ENCODE results near the gene PRC1. TPM values are rescaled to one million over a fixed set of nuclear protein-coding genes. Genes with fewer than 3 reads are reported as not detected.
A peak's percentile ranks its signal among the peaks of the same experiment; 100 is the strongest.

The PRC1 gene
- total RNA-seq, 4 donors from 2014 or later: 12.1 to 31.0 (median 14.9) TPM

- H3K4me3 ChIP-seq: no peak overlapping the region
- H3K4me1 ChIP-seq: no peaks in the 10 kb centered on the region
- no peaks in the 10 kb centered on the region for H3K36me3 ChIP-seq
- no peaks in the 10 kb centered on the region for H3K27me3 ChIP-seq
- no peak for DNase-seq (ENCODE audit: low spot score in 2 of 2)
- TF ChIP-seq EP300 (IDR thresholded peaks at IDR 0.05) (no peak), CTCF (IDR thresholded peaks at IDR 0.05) (peak; percentile 22 to 47 (median 41)), POLR2A (IDR thresholded peaks at IDR 0.05) (no peak)
- 41 to 63% methylated on average over 8 to 12 of the region's 12 CpGs for WGBS, 2 donors
- H3K9me3 ChIP-seq: no peaks in the 10 kb centered on the region
- H3K27ac ChIP-seq: no peak overlapping the region
These were observed 38.8 kb upstream of the PRC1 start for GRCh38 chr15:91032919-91033803.

DNA sequence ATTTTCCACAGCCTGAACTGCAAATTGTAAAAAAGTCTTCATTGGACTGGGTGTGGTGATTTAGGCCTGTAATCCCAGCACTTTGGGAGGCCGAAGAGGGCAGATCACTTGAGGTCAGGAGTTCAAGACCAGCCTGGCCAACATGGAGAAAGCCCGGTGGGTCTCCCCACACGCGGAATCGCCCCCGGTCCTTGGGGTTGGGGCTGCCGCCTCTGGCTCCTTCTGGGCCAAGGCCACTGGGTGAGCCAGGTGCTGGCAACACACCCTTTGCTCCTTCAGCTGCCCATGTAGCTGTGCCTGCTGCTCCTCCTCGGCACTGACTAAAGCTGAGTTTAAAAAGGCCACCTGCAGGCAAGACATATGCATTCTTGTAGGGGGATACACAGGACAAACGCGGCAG lies 37.5 kb upstream of the PRC1 start:
- H3K4me1 ChIP-seq: no peaks in the 10 kb centered on the region
- 69 to 76% methylated on average over 10 of the region's 10 CpGs for WGBS, 2 donors
- H3K4me3 ChIP-seq: no peak overlapping the region
- TF ChIP-seq CTCF (IDR thresholded peaks at IDR 0.05) (no peak), EP300 (IDR thresholded peaks at IDR 0.05) (no peak), POLR2A (IDR thresholded peaks at IDR 0.05) (no peak)
- no peaks in the 10 kb centered on the region for H3K9me3 ChIP-seq
- no peaks in the 10 kb centered on the region for H3K36me3 ChIP-seq
- no peak for DNase-seq (ENCODE audit: low spot score in 2 of 2)
- H3K27ac ChIP-seq: no peak overlapping the region
- no peaks in the 10 kb centered on the region for H3K27me3 ChIP-seq

- Histone ChIP-seq H3K4me1 (peaks cover 0 to 5% (median 0%) of the 10 kb centered on the region in 4 donors), H3K4me3 (no peak overlapping the region), H3K27me3 (no peaks in the 10 kb centered on the region), H3K36me3 (no peaks in the 10 kb centered on the region), H3K27ac (no peak overlapping the region), H3K9me3 (no peaks in the 10 kb centered on the region)
- WGBS, 2 donors: 50 to 60% methylated on average over 1 of the region's 1 CpG
- no peak for TF ChIP-seq CTCF (IDR thresholded peaks at IDR 0.05)
- TF ChIP-seq EP300 (IDR thresholded peaks at IDR 0.05): no peak
- no peak for DNase-seq (ENCODE audit: low spot score in 2 of 2)
These were observed 33.3 kb upstream of the PRC1 start for GRCh38 chr15:91027677-91028076.

GRCh38 chr15:91023720-91024119 lies 29.4 kb upstream of the PRC1 start:
- Histone ChIP-seq H3K36me3 (no peaks in the 10 kb centered on the region), H3K4me1 (peaks cover 0 to 33% (median 13%) of the 10 kb centered on the region in 4 donors), H3K4me3 (no peak overlapping the region), H3K27ac (no peak overlapping the region), H3K27me3 (no peaks in the 10 kb centered on the region), H3K9me3 (no peaks in the 10 kb centered on the region)
- 92 to 93% methylated on average over 7 of the region's 7 CpGs for WGBS, 2 donors
- TF ChIP-seq EP300 (IDR thresholded peaks at IDR 0.05): no peak
- TF ChIP-seq POLR2A (IDR thresholded peaks at IDR 0.05): no peak
- TF ChIP-seq CTCF (IDR thresholded peaks at IDR 0.05): no peak
- DNase-seq (ENCODE audit: low spot score in 2 of 2): no peak

GRCh38 chr15:91022832-91023129 lies 28.4 kb upstream of the PRC1 start:
- no peak for DNase-seq (ENCODE audit: low spot score in 2 of 2)
- peak overlapping the region; percentile 61 to 96 (median 88) for H3K4me3 ChIP-seq
- H3K36me3 ChIP-seq: peaks cover 0 to 5% (median 0%) of the 10 kb centered on the region in 3 donors
- H3K27me3 ChIP-seq: no peaks in the 10 kb centered on the region
- WGBS, 2 donors: 24 to 29% methylated on average over 1 of the region's 1 CpG
- H3K4me1 ChIP-seq: peaks cover 0 to 42% (median 13%) of the 10 kb centered on the region in 4 donors
- TF ChIP-seq EP300 (IDR thresholded peaks at IDR 0.05) (no peak), POLR2A (IDR thresholded peaks at IDR 0.05) (no peak), CTCF (IDR thresholded peaks at IDR 0.05) (no peak)
- H3K9me3 ChIP-seq: no peaks in the 10 kb centered on the region
- H3K27ac ChIP-seq: peak overlapping the region; percentile 23 to 85 (median 54)
